GM18507 (cell line): ENCODE results near the gene ASB4.
"Not testable (repeated sequence)": the region's sequence is repeated elsewhere in the genome, so short reads cannot be mapped to it uniquely, and the experiment has no call there.

ENCODE experiments used
- DNase-seq: peaks from one replicate; pipeline ENCODE4 v3.0.0; 2011; ENCODE audit warnings: low read depth; ENCODE audit not compliant: insufficient read length; ENCODE audit errors: extremely low spot score
- FAIRE-seq: peaks from 2 replicates; lab custom pipeline; 2011; peaks lifted over from hg19 to GRCh38; lab: Jason Lieb, UNC

Gene ASB4, protein sequence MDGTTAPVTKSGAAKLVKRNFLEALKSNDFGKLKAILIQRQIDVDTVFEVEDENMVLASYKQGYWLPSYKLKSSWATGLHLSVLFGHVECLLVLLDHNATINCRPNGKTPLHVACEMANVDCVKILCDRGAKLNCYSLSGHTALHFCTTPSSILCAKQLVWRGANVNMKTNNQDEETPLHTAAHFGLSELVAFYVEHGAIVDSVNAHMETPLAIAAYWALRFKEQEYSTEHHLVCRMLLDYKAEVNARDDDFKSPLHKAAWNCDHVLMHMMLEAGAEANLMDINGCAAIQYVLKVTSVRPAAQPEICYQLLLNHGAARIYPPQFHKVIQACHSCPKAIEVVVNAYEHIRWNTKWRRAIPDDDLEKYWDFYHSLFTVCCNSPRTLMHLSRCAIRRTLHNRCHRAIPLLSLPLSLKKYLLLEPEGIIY

DNA sequence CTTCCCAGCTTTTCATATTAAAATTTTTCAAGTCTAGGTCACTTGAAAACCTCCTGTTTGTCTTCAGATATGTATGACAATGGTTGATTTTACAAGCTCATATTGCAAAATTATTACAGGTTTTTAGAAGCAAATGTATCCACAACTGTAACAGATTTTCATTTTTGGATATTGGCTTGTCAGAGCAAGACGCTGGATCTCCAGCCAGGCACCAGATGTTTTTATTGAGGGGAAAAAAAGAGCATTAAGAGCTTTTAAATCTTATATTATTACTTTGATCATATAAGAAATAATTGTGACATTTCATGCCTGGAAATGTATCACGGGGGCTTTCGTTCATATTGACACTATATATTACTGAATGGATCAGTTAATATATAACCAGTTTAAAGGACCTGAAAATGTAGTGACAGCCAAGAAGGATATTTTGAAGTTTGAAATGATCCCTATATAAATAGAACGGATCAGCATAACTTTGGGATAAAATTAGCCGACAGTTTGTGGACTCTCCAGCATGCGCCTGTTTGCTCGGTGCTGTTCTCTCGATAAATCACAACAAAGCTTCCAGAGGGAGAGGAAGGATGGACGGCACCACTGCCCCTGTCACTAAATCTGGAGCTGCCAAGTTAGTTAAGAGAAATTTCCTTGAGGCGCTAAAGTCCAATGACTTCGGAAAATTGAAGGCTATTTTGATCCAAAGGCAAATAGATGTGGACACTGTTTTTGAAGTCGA, at the start of gene ASB4:
ASB4 (plus strand) TSS at position 553 of the 733 bp plus-strand sequence; CDS start at position 582, 29 bp downstream.
- no peak for DNase-seq
- FAIRE-seq = no peak

DNA sequence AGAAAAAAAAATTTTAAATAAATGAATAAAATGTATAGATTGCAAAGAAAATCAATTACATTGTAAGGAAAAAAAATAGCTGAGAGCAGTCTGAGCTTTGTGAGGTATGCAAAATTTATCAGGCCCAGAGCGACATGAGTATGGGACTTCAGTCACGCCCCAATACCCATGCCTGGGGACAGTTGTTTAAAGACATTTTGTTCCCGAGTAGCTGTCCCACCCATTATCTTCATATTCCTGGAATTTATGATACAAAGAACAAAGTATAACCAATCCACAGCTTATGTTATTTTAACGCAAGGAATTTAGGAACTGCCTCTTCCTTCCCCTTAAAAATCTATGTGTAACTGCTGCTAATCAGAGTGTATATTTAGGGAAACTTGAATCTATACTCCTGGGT, 49.3 kb upstream of the ASB4 start:
- FAIRE-seq = no peak
- no peak for DNase-seq

DNA sequence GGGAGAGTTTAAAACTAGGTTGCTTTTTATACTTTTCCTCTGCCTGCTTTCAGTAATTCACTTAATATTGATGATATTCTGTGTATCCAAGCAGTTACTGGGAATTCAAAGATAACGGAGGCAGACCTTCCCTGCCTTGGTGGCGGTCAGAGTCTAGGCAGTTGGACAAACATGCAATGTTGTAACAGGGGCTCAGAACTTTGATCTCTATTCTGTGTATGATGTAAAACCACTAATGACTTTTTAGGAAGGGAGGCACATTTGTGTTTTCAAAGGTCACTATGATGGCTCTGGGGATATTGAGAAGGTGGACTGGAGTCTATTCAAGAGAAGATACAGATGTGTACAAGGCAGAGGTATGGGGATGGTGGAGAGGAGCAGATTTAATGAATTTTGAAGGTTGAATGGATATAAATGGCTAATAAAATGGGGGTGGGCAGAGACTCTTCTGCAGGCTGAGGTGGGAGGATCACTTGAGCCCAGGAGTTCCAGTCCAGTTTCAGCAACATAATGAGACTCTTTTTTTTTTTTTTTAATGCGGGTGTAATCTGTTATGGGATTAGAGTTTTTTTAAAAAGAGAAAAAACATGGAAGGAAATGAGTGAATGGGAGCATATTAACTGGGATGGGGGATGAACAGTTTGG, 45.2 kb upstream of the ASB4 start:
- FAIRE-seq (no peak), DNase-seq (no peak)

DNA sequence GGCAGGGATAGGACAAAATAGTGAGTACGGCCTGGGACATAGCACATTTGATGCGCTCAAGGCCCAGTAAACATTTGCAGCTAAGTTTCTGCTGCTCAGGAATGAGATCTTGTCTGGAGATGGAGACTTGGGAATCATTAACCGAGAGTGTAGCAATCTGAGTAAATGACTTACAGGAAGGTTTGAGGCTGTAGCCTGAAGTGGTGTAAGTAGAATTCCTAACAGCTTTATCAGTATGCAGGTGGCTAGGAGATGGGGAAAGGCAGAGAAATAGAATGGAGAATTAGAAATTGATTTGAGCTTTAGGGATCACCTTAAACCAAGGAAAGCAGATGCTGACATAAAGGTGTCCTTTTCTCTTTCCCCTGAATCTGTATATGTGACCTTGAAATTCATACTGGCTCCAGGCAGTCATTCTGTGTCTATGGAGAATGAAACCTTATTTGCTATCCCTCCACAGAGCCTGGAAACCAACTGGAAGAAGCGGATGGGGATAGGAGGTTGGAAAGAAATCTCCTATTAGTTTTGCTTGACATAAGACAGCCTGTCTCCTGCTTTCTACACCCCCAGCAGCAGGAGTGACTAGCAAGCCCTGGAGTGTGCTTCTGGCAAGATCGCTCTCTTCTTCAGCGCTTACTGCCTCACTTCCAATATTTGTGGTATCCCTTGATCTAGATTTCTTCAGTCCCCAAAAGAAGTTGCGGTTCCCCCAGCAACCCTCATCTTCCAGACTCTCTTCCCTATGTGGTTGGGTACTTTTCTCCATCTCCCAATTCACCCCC, 44.5 kb upstream of the ASB4 start:
- no peak for DNase-seq
- FAIRE-seq = no peak

DNA sequence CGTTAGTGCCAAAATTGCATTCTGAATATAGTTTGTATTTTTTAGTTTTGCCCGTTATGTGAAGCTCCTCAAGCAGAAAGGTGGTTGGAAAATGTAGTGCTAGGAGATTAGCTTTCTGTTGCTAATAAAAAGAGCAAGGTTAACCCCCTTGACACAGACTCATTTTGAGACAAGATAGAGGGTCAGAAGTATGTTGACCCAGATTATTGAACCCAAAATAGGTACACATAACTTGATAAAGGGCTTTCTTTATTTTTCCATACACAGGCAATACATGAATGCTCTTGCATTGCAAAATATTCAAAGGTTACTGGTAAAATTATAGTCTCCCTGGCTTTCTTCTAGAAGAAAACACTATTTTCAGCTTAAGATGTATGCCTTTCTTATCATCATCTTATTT, 40.9 kb upstream of the ASB4 start:
- no peak for FAIRE-seq
- DNase-seq = no peak

DNA sequence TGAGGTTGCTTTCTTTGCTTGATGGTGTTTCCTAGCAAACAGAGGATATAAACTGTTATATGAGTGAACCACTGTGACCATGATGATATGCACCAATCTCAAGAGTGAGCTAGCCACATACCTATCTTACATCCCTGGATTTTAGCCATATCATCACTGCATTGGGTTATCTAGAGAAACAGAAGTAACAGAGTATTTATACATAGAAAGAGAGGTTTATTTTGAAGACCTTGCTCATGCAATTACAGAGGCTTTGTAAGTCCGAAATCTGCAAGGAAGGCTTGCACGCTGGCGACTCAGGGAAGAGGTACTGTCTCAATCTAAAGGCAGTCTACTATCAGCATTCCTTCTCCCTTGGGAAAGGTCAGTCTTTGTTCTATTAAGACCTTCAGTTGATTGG, 39.1 kb upstream of the ASB4 start:
- DNase-seq (no peak), FAIRE-seq (no peak)

DNA sequence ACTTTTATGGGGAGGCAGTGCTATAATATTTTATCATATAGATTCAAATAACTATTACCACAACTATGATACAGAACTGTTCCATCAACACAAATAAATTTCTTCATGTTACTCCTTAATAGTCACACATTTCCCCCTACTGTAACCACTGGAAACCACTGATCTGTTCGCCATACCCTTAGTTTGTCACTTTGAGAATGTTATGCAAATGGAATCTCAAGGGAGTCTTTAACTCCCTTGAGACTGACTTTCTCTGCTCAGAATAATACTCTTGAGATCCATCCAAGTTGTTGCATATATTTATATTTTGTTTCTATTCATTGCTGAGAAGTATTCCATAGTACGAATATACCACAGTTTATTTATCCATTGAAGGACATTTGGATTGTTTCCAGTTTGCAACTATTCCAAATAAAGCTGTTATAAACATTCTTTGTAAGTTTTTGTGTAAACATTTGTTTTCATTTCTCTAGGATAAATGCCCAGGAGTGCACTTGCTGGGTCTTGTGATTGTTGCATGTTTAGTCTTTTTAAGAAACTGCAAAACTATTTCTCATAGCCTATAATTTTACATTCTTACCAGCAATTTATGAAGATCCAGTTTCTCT, 31.2 kb upstream of the ASB4 start:
- no peak for DNase-seq
- peak; percentile 24 for FAIRE-seq

DNA sequence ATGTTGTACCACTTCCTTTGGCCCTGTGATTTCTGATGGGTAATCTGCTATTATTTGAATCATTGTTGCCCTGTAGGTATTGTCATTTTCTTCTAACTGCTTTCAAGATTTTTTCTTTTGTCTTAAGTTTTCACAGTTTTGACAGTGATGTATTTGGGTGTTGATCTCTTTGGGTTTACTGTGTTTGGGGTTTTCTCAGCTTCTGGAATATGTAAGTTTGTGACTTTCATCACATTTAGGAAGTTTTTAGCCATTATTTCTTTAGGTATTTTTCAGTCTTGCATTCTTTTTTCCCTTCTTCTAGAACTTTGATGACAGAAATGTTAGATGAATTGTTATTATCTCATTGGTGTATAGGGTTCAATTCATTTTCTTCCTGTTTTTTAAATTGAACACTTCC, 27.8 kb upstream of the ASB4 start:
- DNase-seq (no peak), FAIRE-seq (no peak)

DNA sequence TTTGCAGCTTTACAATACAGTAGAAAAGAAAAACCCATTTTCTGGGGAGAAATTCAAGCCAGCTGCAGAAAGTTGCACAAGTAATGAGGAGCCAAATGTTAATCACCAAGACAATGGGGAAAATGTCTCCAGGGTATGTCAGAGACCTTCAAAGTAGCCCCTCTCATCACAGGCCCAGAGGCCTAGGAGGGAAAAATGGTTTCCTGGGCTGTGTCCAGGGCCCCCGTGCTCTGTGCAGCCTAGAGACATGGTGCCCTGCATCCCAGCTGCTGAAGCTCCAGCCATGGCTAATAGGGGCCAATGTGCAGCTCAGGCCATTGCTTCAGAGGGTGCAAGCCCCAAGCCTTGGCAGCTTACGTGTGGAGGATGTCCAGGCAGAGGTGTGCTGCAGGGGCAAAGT, 25.1 kb upstream of the ASB4 start:
- not testable (repeated sequence) for DNase-seq, FAIRE-seq

DNA sequence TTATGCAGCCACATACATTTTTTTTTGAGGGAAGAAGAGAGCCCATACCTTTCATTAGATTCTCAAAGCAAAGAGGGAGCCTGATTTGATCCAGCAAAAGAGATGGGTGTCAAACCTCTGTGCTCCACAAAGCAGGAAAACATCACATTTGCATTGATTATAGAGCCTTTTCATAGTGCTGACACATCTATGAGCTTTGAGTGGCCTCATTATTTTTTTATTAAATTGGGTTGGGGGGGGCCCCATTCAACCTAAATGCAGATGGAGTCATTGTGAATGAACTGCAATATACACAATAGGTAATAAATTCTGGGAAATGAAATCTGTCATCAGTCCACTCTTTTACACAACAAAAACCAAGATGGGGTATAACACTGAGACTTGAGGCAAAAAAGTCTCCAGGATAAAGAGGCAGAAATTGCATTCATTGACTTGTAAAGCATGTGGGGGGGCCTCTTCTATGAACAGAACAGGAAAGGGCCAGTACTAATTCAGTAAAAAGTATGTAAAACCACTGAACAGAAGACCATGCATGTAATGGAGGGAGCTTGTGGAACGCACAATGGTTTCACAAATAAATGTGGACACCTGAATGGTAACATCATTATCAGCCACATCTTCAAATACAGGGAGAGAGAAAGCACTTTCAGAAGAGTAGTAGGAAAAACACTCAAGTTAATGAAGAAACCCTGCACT, 17.7 kb upstream of the ASB4 start:
- FAIRE-seq (no peak), DNase-seq (no peak)

DNA sequence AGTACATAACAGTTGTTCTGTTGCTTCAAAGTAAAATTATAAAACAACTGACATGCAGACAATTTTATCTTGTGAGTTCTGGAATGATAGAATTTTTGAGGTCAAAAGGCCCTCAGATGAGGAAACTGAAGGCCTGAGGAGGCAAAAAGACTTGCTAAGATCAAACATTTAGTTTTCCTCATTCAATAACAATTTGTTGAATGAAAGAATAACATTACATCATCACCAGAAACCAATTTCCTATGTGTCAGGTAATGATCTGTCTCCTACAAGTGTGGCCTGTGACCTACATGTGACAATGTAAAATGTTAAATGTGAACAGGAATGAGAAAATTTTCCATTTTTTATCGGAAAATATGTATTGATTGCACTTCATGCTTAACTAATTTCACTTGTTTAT, 16.6 kb upstream of the ASB4 start:
- DNase-seq = no peak
- FAIRE-seq = no peak

DNA sequence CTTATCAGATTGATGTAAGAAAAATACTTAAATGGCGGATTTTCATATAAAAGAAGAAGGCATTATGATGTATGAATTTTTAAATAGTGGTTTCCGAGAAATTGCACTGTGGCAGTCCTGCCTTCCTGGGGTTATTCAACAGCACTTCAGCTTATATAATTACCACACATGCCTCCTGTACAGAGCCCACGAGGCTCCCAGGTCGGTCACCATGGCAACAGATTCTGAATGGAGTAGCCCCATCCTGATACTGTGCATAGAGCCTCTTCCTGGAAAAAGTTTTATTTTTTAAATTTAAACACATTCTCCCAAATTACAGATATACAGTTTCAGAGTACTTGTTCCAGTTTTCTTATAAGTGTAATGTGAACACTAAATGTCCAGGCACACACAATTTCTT, 15.9 kb upstream of the ASB4 start:
- FAIRE-seq = no peak

DNA sequence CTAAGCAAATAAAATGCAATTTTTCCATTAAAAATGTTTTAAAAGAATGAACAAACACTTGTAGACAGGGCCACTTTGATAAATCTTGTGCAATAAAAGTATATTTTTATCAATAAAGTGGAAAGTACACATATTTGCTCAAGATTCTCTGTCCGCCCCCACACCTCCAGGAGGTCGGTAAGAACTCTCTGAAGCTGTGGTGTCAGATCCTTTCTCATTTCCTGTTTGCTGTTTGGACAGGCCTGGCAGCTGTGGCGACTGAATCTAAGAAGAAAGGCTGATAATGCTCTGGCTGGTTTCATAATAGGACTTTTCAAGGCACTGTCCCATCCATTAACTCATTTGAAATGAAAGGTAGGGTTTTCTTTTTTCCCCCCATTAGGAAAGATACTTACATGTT, 15.3 kb upstream of the ASB4 start:
- FAIRE-seq (peak; percentile 84), DNase-seq (peak; percentile 9)

More for the DNA sequence above, 15.9 kb upstream of the ASB4 start:
- DNase-seq = no peak

DNA sequence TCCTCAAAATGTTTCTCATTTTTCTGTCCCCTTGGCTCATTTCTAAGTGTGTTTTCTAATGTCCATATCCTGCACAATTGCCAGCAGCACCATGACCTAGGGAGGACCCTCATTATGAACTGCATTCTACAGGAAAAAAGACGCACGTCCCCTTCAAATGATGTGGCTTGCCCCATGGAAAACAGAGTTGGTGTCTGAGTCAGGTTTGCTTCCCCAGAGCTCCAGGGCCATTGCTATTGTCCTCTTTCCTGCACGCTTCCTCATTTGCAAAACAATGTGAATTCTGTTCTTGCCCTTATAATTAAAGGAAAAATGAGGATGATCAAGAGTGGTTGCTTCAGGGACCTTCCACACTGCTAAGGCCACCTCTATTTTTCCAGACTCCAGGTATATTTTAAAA, 14.7 kb upstream of the ASB4 start:
- DNase-seq = no peak
- no peak for FAIRE-seq

DNA sequence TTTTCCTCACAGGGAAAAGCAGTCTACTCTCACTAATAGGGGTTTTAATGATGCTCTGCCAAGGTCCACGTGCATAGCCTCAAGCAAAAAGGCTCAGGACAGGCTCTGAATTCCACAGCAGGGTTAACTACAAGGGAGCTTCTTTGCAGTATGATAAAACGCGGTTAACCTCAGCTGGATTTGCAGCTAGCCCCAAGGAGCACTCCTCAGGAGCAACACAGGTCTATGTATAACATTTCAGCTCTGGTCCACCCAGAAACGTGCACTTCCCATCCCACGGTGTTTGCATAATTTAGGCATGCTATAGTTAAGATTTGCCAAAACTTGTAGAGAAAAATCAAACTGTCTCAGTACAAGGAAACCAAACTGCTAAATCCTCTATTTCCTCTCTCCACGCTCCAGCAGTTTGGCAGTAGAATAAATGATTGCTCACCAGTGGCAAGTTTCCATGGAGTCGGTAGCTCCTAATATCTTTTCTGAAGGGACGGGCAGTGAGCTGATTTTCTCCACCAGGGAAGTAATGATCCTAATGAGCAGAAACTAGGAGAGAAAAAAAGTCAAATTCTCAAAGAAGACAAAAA, 13.1 kb upstream of the ASB4 start:
- FAIRE-seq (no peak), DNase-seq (no peak)

DNA sequence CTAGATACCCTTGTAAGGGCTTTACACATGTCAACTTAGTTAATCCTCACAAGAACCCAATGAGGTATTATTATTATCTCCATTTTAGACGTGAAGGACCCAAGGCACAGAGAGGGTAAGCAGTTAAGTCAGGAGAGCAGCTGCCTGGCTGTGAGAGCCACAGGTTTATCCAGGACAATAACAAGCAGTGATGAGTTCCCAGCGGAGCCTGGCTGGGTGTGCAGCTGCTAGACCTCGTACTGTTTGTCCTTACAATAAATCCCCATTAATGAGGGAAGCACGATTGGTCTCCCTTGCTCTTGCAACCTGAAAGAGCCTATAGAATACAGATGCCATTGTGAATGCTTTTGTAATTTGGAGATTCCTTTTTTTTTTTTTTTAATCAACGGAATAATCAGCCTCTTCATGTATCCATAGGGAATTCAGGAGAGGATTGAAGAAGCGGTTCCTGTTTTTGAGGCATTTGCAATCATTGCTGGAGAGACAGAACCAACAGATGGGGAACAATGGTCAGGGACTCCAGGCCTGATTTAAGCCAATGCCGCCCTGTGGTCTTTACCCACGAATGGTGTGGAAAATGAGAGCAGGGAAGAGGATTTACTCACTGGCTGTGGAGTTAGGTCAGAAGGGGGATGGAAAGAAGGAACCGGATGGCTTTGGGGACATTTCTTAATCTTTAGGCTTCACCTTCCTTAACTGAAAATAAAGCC, 12.3 kb upstream of the ASB4 start:
- FAIRE-seq (no peak), DNase-seq (no peak)

DNA sequence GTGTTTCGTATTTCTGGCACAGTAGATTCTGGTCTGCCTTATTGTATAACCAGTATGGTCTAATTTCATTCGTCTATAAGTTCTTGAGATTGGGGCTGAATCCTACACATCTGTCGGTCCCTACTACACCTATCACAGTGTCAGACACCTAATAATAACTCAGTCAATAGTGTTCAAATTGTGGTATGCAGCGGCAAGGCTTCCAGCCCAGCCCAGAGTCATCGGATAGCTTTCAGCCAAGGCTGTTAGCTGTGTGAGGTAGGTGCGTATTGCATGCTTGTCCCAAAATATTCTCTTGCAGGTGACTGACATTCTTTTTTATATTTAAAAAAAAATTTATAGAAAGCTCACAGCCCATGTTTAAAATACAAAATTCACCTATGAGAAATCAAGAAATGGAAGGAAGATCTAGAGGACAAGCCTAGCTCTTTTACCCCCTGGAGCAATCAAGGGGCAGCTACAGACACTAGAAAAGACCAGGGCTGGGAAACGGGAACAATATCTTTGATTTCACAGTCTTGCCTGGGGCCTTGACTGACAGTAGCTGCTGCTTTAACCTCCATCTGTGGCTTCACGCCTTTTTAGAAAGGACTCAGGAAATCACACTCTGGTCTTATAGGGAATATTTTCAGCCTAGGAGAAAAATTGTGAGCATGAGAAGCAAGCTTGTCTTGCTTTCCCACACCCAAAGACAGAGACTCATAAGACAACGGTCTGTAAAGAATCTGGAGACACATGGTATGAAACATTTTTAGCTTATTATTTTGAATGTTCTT, 9.5 kb upstream of the ASB4 start:
- FAIRE-seq (no peak), DNase-seq (no peak)
